HG03378 (cell line): Measurements from ENCODE around the gene PCP4.

Experiments used
- ATAC-seq: cut with Tn5 transposase; IDR thresholded peaks from one replicate; pipeline ENCODE4 v1.9.1; 2021; ENCODE audit warnings: mild to moderate bottlenecking, moderate library complexity; ENCODE audit not compliant: unreplicated experiment

PCP4 gene

GRCh38 chr21:39867198-39867650, at the start of gene PCP4:
Gene PCP4, plus strand, starts transcription at chr21:39867438. Its CDS starts 64 bp downstream, at chr21:39867502.
- ATAC-seq: no peak

DNA sequence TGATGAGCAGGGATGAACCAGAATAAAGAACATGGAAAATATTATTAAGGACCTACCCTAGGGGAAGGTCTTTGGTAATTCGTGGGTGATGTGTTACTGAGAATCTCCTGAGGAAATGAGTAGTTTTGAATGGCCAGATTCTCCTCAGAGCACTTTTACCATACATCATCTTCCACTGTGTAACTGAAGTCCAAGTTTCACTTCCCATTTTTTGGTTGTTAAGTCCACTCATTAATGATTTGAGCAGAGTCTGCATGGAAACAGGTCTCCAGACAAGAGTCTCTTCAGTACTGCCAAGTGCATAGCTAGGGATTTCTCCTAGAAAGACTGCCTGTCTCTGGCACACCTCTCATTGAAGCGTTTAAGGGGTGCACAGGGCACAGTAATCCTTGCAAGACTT, 48.7 kb upstream of the PCP4 start:
- ATAC-seq: no peak

DNA sequence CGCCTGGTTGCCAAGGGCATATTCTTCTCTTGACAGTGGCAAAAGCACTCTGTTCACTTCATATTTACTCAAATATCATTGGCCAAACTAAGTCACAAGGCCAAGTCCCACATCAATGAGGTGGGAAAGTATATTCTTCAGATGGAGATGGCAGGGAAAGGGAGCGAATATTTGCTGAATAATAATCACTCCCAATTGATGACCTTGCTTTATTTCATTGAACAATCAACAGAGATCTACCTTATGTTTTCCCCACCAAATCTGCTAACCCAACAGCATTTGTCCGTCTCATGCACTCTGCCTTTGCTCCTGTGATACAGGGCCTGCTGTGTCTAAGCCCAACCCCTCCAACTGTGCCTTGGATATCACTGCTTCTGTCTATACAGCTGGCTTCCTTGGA, 45.2 kb upstream of the PCP4 start:
- no peak for ATAC-seq

DNA sequence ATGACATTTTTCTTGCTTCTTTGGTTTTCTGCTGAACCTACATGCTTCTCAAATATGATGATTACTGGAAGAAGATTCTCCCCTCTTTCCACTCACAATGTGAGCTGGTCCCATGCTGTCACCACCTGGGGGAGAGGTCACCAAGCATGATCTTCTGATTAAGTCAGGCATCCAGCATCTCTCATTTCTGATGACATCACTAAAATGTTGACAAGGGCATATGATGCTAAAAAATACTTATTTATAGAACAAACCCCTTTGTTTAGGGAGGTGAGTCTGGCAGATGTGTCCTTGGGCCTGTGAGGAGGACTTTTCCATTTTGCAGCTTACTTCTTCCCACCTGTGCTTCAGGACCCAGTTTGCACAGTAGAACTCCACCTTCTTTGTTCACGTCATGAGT, 42.0 kb upstream of the PCP4 start:
- no peak for ATAC-seq

- no peak for ATAC-seq
These were observed 32.7 kb upstream of the PCP4 start for GRCh38 chr21:39834543-39834942.

- no peak for ATAC-seq
These were observed 29.3 kb upstream of the PCP4 start for GRCh38 chr21:39837861-39838359.

- no peak for ATAC-seq
These were observed 26.7 kb upstream of the PCP4 start for GRCh38 chr21:39840373-39841097.

DNA sequence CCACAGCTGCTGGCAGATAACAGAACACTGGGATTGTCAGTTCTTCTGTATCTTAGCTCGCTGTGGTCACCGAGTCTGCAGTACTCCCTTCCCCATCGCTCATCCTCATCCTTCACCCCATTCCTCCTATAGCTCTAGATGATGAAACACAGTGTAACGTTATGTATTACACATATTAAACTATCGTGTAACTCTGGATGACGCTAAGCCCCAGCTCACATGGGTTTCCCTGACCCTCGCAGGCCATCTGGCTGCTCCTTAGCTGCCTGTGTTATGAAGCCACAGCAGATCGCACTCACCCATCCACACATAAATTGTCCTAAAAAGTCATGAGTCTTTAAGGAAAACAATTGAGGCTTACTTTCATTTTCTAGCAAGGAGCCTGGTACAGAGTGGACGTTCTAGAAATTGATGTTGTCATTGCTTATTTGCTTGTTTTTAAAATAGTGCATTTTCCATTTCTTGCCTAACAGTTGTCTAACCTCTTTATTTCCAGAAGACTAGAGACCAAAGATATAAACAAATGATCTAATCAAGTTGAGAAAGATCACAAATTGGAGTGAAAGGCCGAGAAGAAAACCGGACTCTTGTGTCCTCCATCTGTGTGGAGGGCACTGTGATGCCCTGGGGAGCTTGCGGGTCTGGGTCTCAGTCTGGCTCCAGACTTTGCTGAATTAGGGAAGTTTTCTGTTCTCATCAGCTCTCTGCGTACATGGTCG, 24.3 kb upstream of the PCP4 start:
- ATAC-seq: no peak

GRCh38 chr21:39843483-39843882, 23.8 kb upstream of the PCP4 start:
- no peak for ATAC-seq

DNA sequence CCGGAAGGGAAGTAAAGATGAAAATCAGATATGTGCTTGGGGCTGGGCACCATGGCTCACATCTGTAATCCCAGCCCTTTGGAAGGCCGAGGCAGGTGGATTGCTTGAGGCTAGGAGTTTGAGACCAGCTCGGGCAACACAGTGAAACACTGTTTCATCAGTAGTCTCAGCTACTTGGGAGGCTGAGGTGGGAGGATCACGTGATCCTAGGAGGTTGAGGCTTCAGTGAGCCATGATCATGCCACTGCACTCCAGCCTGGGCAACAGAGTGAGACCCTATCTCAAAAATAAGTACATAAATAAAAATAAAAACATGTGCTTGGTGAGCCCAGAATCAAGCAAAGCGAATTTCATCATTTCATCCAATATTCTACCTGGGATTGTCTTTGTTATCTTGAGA, 23.3 kb upstream of the PCP4 start:
- no peak for ATAC-seq

DNA sequence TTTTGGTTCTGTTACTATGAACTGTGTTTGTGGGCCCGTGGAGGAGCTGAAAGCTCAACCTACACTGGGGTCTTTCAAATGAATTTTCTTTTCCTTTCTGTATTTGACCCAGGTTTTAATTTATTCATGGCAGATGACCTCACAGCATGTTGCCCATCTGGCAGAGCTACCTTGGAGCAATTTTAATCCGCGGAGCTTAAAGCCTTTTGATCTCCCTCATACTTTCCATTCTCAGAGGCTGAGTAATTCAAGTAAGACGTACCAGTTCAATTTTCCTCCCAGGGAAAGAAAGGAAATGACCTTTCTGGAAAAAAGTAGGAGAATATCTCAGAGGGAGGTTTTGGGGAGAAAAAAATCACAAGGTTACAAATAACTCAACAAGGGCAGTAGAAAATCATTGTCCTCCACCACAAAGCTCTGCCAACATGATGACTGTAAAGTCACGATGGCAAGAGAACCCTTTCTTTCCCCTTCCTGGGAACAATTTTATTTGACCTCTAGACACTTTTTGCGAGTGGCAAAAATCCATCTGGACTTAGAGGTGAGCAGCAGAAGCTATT, 21.6 kb upstream of the PCP4 start:
- no peak for ATAC-seq

DNA sequence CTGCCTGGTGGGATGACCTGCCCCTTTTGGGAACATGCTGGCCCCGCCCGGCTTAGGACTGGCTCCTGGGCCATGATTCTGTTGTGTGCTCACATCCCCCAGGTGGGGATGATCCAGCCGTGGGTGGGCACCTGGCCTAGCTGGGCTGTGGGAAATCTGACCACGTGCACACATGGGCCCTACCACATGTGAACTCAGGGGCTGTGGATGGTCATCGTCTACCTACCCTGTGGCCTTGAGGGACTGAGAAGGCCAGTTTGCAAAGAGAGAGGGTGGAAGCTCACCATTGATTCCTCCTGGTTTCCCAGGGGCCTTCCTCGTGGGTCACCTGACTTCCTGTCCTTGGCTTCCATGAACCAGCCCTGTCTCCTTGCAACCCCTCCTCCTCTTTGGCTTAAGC, 19.4 kb upstream of the PCP4 start:
- no peak for ATAC-seq

- no peak for ATAC-seq
These were observed 18.1 kb upstream of the PCP4 start for GRCh38 chr21:39849014-39849655.

GRCh38 chr21:39850333-39850732, 16.9 kb upstream of the PCP4 start:
- ATAC-seq: no peak

DNA sequence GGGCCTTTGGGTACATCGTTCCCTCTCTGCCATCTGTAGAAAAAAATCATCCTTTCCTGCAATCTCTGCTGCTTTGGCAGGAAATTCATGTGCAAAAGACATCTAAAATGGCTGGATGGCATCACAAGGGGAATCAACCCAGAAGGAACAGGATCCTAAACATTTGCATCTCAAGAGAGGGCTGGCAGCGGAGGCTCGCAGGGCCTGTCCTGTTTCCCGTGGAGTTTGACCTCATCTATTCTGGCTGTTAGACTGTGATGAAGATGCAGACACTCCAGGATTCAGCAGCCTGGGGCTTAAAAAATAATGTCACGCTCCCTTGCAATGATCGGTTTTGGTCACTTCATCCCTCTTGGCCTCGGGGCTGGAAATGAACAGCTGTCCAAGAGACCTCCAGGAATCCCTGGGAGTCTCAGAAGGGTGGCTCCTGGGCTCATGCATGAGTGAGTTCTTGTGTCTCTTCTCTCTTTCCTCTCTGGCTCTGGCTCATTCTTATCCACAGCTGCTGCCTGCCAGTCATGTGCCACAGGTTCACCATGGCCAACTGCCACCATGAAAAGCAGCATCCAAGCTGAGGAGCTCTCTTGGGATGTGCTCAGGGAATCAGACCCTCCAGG, 16.1 kb upstream of the PCP4 start:
- no peak for ATAC-seq

- no peak for ATAC-seq
These were observed 15.1 kb upstream of the PCP4 start for GRCh38 chr21:39852021-39852721.

DNA sequence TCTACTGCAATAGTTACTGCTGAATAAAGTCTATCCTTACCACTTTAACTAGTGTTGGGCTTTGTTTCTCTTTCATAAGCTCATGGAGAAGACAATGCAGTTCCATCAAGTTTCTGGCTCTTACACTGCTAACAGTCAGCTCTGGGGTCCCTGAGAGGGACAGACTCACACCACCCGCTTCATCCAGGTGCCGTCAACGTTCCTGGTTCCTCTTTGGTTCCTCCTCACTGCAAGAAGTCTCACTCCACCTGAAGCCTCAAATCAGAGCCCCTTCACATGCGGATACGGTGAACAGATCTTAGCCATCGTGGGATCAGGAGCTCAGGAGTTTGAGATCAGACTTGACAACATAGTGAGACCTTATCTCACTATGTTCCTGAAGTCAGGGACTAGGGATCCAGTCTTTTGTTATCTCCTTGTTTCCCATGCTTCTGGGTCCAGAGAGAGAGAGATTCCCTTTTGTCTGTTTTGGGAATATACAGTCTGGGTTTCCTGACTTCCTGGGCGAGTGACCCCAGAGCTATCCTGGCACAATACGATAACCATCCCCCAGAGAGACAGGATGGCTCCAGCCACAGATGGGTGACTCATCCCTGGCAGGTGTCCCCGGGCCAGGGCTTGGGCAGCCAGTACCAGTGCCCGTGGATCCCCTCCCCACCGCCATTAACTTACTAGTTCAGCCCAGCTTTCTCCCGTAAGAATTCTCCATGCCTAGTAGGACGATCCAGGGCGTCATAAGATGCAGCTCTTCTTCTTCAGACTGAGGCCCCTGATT, 14.3 kb upstream of the PCP4 start:
- ATAC-seq: no peak

- ATAC-seq: no peak
These were observed 12.7 kb upstream of the PCP4 start for GRCh38 chr21:39854572-39854971.

DNA sequence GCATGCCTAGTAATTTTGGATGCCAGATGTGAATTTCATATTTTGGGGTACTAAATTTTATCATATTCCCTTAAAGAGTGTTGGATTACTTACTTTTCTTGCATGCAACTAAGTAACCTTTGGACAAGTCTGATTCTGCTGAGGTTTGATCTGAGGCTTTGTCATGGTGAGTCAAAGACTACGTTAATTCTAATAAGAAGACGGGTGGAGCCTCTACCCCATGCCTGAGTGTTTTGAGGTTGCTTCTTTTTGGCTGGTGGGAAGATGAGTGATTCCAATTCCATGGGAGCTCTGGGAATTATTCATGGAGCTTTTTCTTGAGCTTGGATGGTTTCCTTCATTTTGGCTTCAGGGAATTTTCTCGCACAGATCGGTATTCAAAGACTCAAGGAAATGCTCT, 11.6 kb upstream of the PCP4 start:
- no peak for ATAC-seq

DNA sequence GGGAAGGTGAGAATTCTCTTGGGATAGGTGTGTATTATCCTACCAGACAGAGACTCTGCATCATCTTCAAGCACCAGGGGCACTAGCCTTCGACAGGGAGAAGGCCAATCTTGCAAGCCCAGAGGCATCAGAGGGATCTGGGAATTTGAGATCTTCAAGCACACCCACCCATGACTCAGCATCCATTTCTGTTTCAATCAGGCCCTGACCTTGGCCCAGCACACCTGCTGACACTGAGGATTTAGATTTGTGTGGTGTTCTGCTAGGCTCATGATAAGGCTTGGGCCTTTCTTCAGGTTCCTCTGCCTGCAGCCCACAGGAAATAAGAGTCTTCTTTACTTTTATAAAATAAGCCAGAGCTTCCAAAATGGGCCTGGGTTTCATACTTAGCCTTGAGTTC, 6.6 kb upstream of the PCP4 start:
- no peak for ATAC-seq
